Measurements from ENCODE around the gene THAP10.
"Not testable (repeated sequence)": the region's sequence is repeated elsewhere in the genome, so short reads cannot be mapped to it uniquely, and the experiment has no call there.

Gene THAP10

DNA sequence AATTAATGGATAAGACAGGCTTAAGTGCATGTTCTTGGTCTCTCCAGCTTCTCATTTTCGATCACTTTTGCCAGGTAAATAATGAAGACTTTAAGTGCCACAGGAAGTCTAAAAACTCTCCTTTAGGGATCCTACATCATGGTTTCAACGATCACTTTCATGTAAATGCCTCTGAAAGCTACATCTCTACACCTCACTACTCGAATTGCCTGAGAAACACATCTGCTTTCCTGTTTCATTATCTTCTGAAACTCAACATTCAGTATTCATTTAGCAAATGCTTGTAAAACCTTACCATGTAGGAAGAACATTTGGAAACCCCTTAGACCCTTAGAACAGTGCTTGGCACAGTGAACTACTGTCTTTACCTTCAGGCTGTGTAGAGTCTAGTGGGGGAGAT, 16.2 kb downstream of the THAP10 start:
- no peak for DNase-seq

DNA sequence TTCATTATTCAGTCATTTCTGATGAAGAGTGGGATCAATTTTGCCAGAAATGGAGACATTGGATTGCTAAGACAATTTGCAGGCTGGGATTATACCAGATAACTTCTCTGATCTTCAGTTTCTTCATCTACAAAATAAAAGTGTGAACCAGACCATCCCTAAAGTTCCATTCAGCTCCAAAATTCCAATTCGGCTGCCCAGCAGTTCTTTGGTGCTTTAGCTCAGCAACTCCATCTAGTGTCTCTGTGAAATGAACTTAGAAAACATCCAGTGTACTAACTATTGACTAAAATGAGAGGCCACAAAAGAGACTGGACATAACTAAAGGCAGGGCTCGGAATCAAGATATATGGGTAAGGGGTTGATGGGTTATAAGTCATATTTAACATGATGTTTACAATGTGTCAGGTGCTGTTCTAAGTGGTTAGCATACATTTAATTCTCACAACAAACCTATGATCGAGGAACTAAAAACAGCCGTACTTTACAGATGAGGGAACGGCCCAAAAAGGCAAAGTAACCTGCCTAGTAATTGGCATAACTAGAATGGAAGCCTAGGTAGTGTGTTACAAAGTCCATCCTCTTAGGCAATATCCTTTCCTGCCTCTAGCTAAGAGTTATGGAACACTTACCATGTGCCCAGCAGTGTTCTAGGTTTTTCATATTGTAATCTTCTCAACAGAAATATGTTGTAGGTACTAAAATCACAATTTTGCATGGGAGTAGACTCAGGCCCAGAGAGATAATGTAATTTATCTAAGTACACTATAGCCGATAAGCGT, 17.0 kb downstream of the THAP10 start:
- no peak for DNase-seq

DNA sequence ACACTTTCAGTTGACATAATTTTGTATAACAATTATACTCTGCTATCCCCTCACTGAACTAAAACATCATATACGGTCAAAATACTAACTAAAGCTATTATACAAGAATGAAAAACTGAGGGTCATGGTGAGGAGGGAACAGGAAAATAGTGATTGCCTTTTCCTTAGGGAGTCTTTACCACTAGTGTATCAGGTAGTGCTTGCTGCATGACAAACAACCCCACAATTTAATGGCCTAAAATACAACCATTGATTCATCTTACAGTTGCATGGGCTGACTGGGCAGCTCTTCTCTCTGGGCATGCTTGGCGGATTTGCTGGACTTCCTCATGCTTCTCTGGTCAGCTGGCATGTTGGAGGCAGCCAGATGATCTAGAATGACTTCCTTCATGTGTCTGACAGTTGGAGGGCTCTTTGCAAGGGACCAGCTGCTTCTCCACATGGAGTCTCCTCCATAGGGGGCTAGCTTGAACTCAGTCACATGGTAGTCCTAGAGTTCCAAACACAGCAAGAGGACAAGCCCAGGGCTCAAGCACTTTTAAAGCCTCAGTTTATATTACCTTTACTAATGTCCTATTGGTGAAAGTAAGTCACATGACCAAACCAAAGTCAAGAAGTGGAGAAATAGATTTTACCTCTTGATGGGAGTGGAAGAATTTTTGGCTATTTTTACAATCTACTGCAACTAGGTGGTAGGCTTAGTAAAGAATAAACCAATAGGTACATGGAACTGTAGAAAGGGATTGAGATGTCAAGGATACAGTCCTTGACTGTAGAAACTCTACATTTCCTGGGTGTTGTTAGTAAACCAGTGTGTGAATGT, 18.8 kb downstream of the THAP10 start:
- DNase-seq = no peak

DNA sequence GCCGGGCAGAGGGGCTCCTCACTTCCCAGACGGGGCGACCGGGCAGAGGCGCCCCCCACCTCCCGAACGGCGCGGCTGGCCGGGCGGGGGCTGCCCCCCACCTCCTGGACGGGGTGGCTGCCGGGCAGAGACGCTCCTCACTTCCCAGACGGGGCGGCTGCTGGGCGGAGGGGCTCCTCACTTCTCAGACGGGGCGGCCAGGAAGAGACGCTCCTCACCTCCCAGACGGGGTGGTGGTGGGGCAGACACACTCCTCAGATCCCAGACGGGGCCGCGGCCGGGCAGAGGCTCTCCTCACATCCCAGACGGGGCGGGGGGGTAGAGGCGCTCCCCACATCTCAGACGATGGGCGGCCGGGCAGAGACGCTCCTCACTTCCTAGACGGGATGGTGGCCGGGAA, 20.7 kb downstream of the THAP10 start:
- not testable (repeated sequence) for DNase-seq

DNA sequence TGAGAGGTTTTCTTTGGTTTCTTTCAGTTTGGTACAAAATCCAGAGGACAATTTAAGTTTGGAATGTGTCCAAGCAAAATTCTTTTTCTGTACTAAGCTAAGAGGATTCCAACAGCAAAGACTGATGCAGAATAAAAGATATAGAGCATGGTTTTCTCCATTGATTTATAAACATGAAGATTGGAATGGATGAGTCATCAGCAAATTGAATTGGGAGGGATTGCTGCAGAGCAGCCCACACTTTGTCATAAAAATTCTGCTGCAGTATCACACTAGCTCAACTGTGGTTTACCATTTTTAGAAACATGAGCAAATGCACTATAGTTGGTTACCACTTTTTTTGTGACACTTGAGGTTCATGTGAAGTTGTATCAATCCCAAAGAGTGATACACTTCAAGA, 22.2 kb downstream of the THAP10 start:
- no peak for DNase-seq

DNA sequence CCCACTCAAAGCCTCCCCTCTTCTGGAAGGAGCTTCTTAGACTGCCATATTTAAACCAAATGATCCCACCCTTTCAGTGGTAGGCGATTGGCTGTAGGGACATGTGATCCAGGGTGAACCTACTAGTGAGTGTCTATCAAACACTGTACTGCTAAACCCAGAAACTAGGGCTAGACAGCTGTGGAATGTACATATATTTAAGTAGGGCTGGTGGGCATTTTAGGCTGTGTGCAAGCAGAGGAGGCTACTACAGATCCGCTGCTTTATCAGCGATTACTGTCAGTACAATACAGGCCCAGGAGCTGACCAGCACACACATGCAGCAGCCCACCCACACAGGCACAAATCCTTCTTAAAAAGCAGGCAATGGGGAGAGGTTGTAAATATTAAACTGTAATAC, 22.9 kb downstream of the THAP10 start:
- DNase-seq = no peak

DNA sequence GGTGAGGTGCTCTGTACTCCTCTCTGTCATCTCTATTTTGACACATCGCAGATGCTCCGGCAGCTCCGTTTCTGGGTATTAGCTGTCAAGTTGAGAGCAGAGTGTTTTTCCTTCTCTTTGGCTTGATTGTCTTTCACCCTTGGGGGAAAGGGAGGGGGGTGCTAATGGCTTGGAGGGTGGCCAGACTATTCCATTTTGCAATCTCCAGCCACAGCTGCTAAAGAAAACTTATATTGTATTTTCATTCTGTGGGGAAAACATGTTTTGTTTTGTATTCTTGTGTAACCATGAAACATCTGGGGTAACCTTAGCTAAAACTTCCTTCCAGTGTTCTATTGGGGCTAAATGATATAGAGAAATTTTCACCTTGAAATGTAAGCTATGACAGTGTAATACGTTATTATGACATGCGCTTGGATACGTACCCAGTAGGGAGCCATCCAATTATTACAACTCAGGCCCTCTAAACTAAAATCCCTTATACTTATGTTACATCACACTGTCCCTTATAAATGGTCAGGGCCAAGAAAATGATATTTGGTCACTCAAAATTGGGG, 24.2 kb downstream of the THAP10 start:
- DNase-seq = no peak

DNA sequence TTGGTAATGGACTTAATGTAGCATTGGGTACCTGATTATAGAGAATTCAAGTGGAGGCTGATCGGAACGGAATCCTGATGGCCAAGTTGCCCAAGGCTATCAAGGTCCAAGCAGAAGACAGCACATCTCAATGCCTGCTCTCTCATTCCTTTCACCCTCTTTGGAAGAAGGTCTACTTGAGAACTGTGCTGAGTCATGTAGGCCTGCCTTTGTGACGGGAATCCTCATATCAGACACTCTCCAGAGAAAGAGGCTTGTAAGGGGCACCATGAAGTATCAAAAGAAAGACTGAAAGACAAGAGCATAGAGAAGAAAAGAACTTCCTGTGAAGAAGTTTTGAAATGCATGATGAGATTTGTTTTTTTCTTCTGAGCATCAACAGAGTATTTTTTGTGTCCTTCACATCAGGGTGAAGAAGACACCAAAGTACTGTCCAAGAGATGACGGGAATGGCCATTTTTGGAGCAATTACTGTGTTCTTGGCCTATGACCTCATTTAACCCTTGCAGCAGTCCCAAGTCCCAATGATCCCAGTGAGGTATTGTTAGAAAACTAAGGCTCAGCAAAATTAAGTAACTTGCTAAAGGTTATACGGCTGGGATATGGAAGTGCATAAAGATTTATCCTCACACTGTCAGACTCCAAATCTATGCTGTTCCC, 25.1 kb downstream of the THAP10 start:
- DNase-seq = no peak

DNA sequence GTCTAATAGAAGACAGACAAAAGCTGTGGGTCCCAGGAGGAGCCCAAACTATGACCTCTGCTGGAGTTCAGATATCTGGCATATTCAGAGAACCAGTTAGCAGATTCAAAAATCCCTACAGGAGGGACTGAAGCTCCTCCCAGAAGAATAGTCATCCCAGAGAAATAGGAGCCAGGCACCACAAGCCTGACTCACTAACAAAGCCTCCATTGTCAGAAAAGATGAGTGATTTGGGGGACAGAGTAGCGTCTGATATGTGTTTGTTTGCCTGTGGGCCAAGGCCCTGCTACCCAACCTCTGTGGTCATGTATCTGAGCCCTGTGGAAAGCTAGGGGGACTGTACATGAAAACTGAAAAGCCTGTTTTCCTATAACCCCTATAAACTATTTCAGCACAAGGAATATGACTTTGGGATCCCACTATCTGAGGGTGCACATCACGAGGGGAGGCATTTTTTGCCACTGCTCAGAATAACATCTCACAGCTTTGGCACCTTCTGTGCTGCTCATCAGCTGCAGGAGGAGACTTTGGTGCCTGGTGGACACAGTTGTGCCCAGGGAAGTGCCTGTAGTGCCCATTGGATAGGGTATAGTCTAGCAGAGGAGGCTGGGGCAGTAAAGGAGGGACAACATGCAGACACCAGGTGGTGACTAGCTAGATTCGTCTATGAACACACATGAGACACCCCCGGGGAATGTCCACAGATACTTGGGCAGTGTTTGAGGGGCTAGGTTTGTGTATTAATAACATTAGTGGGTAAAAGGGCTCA, 28.6 kb downstream of the THAP10 start:
- DNase-seq = no peak

DNA sequence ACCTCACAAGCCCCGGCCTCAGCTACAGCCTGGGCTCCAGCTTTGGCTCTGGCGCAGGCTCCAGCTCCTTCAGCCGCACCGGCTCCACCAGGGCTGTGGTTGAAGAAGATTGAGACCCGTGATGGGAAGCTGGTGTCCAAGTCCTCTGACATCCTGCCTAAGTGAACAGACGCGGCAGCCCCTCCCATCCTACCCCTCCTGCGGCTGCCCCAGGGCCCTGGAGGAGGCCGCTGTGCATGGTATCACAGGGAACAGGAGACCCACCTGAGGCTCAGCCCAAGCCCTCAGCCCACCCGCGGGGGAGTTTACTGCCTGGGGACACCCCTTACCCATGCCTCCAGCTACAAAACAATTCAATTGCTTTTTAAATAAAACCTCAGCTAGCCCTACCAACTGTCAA, 32.2 kb downstream of the THAP10 start:
- no peak for DNase-seq

DNA sequence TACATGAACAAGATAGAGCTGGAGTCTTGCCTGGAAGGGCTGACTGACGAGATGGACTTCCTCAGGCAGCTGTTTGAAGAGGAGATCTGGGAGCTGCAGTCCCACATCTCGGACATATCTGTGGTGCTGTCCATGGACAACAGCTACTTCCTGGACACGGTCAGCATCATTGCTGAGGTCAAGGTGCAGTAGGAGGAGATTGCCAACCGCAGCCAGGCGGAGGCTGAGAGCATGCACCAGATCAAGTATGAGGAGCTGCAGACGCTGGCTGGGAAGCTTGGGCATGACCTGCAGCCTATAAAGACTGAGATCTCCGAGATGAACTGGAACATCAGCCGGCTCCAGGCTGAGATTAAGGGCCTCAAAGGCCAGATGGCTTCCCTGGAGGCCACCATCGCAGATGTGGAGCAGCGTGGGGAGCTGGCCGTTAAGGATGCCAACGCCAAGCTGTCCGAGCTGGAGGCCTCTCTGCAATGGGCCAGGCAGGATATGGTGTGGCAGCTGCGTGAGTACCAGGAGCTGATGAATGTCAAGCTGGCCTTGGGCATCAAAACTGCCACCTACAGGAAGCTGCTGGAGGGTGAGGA, 32.8 kb downstream of the THAP10 start:
- no peak for DNase-seq

DNA sequence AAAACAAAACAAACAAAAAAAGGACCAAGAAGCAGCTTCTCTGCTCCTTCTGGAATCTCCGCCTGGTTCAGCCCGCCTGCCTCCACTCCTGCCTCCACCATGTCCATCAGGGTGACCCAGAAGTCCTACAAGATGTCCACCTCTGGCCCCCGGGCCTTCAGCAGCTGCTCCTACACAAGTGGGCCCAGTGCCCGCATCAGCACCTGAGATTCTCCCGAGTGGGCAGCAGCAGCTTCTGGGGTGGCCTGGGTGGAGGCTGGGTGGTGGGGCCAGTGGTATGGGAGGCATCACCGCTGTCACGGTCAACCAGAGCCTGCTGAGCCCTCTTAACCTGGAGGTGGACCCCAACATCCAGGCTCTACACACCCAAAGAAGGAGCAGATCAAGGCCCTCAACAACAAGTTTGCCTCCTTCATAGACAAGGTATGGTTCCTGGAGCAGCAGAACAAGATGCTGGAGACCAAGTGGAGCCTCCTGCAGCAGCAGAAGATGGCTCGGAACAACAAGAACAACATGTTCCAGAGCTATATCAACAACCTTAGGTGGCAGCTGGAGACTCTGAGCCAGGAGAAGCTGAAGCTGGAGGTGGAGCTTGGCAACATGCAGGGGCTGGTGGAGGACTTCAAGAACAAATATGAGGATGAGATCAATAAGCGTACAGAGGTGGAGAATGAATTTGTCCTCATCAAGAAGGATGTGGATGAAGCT, 33.5 kb downstream of the THAP10 start:
- DNase-seq = not testable (repeated sequence)

DNA sequence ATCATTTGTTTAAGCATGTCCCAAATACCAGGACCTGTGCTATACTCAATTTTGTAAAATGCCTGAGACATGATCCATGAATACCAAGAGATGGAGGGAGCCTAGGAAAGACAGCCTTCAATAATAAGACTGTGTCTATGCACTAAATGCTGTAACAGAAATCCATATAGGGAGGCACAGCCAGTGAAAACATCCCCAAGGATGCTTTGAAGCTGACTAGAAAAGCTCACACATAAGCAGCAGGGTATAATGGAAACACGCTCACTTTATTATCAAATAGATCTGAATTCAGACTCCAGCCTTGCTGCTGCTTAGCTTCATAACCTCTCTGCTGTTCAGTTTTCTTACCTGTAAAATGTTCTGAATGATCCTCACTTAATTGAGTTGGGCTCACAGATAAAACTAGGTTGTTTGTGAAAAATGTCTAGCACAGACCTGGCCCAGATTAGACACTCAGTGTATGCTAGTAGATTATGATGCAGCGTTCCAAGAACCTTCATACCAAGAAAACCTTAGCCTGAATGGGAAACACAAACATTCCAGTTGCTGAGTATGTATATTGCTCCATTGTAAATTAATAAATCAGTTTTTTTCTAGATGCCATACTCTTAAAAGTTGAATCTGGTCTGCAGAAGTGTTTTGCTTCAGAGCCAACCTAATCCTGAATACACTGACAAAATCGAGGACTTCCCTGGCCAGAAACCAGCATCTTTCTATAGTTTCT, 34.5 kb downstream of the THAP10 start:
- no peak for DNase-seq

DNA sequence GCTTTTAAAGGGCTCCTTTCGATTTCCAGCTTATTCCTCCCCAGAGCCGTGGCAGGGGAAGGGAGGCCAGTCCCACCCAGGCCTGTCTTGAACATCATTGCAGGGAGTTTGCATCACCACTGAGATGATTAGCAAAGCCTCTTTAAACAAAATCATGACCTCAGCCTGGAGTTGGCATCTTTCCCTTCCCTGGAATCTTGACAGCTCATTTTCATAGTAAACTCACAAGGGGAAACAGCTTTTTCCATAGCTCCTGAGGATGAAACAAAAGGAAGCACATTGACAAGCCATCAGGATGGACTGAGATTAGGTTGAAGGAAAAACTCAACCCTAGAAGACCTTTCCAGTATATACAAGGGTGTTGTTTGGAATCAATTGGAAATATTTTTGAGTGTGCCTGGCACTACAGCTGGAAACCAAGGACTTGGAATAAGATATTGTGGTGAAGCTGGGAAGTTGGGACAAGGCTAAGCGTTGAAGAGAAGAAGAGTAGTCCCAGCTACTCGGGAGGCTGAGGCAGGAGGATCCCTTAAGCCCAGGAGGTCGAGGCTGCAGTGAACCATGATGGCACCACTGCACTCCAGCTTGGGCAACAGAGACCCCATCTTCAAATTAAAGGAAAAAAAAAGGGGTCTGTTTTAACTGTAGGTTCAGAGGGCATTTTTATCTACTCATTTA, 35.2 kb downstream of the THAP10 start:
- no peak for DNase-seq

DNA sequence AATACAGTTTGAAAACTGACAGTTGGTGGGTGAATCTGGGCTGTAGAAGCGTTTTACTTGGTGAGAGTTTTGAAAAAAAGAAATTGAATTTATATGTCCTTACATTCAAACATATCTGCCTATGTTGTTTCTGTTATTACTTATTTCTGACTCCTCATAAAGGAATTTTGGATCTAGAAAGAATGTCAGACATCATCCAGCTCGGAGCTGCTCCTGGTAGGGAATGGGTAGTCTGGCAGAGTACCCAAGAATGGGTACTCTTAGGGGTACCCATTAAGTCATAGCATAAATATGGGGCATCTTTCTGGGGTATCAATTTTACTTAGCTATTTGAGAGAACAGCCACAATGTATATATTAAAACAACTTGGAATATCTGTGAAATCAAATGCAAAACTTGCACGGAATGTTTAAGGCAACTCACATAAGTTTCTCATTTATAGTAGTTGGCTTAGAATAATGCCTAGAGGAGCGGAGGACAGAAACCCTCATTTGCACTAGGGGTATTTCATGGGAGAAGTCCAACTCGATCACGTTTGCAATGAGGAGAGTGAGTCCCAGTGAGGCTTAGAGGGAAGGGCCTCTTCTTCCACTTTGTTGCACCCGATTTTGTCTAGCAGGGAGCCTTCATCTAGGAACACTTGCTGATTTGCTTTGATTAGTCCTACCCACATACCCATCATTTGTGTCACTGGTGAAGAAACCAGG, 35.9 kb downstream of the THAP10 start:
- no peak for DNase-seq

DNA sequence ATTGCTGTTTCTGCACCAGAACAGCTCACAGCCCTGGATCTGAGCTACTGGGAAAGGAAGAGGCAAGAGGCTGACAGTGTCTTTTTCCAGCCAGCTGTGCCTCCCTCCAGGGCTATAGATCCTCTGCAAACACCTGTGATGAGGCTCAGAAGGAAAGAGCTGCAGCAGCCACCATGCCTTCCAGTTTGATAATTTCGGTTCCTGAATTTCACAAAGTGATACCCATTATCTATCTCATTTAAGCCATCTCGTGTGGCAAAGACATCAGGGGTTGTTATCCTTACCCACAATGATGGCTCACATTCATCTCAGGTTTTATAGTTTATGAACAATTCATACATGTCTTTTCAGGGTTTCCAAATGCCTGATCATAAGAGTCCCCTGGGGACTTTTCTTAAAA, 36.5 kb downstream of the THAP10 start:
- no peak for DNase-seq

DNA sequence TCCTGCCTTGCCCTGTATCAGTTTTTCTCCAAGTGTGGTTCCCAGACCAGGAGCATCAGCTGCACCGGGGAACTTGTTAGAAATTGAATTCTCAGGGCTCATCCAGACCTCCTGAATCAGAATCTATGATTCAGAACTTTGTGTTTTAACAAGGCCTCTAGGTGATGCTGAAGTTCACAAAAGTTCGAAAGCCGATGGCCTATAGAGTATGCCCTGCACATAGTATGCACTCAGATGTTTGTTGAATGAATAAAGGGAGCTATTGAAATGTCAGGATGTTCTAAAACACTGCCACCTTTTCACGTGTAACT, 37.6 kb downstream of the THAP10 start:
- DNase-seq = no peak

DNA sequence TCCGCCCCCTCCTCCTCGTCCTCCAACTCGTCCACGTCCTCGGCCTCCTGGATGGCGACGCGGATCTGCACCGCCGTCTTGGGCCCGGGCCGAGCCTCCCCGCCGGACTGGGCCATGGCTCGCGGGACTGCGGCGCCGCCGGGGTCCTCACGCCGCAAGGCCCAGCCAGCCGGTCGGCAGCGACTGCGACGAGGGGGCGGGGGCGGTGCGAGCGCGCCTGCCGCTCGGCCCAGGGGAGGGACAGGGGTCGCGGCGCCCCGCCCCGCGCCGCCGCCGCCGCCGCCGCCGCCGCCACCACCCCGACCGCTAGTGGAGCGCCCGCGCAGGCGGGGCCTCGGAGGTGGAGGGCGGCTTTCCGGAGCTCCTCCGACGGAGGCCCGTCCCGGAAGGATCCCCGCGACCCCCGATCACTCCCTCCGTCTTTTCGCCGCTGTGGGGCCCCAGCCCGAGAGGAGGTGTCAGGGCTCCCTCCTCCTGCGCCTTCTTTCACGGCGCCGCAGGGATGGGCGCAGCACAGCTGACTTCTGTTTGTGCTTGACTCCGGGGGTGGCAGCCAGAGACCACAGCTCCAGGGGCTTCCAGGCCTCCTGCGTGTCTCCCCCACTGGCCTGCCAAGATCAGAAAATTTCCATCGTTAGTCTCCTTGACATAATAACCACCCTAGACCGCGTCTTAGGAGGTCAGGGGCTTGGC, 38.1 kb downstream of the THAP10 start, which contains the start of gene LARP6:
TSS of gene LARP6 (minus strand) at position 185 of the 693 bp plus-strand sequence. CDS start at position 116, 69 bp downstream.
- peak; percentile 32 for DNase-seq
